H7 (cell line): ENCODE data around the gene KCNQ1. TPM values are rescaled to one million over a fixed set of nuclear protein-coding genes. Genes with fewer than 3 reads are reported as not detected.

Source experiments
- DNase-seq: peaks from one replicate; pipeline ENCODE4 v3.0.0; 2012
- H3K27me3 ChIP-seq: 2 replicates; pipeline ENCODE4 v1.6.0; 2011; ENCODE audit warnings: mild to moderate bottlenecking, low read length; ENCODE audit not compliant: control insufficient read depth, insufficient read depth
- H3K36me3 ChIP-seq: replicated peaks from 2 replicates; pipeline ENCODE4 v1.5.1; 2011; ENCODE audit warnings: low read length; ENCODE audit not compliant: control insufficient read depth, insufficient read depth
- H3K4me3 ChIP-seq: 2 replicates; pipeline ENCODE4 v1.5.1; 2011; ENCODE audit warnings: low read depth, mild to moderate bottlenecking, control low read depth, low read length, moderate library complexity; ENCODE audit not compliant: insufficient read depth
- total RNA-seq: library from RNA; depleted of rRNA; stranded (reverse); fragments of >200 nt; shearing (Covaris generic); gene quantifications from 2 replicates; pipeline ENCODE4 v1.2.3, GENCODE V29; 2014

The KCNQ1 gene
- total RNA-seq, 1 experiment from 2014 or later: 0.48 TPM

GRCh38 chr11:2714871-2715270, 270.1 kb downstream of the KCNQ1 start:
- H3K27me3 ChIP-seq: peaks cover 51% of the 10 kb centered on the region
- DNase-seq: no peak
- no peak overlapping the region for H3K4me3 ChIP-seq
- no peaks in the 10 kb centered on the region for H3K36me3 ChIP-seq

DNA sequence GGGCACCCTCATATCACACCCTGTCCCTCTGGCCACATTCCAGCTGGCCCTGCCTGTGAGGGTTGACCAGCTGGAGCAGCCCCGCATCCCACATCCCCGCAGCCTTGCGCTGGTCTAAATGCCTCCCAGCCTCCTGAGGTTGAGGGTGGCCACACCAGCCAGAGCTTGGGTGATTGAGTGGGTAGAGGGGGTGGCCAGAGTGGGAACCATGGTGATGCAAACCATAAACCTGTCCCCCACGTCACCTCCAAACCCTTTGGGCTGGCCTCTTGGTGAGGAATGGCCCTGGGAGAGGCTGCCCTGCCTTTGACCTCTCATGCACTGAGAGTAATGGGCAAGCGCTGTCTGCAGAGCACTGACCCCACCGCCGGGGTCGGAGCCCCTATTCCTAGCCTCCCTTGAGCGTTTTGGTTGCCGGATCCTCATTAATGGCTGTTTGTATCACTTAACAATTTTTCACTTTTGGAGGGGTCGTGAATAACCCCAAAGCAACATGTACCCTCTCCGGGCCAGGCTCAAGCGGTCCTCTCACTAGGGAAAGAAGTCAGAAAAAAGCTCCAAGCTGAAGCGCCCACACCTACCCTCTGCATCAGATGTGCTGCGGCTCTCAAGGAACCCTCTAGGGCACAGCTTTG, 271.0 kb downstream of the KCNQ1 start:
- DNase-seq: no peak
- H3K27me3 ChIP-seq: peaks cover 60% of the 10 kb centered on the region
- no peak overlapping the region for H3K4me3 ChIP-seq
- no peaks in the 10 kb centered on the region for H3K36me3 ChIP-seq

DNA sequence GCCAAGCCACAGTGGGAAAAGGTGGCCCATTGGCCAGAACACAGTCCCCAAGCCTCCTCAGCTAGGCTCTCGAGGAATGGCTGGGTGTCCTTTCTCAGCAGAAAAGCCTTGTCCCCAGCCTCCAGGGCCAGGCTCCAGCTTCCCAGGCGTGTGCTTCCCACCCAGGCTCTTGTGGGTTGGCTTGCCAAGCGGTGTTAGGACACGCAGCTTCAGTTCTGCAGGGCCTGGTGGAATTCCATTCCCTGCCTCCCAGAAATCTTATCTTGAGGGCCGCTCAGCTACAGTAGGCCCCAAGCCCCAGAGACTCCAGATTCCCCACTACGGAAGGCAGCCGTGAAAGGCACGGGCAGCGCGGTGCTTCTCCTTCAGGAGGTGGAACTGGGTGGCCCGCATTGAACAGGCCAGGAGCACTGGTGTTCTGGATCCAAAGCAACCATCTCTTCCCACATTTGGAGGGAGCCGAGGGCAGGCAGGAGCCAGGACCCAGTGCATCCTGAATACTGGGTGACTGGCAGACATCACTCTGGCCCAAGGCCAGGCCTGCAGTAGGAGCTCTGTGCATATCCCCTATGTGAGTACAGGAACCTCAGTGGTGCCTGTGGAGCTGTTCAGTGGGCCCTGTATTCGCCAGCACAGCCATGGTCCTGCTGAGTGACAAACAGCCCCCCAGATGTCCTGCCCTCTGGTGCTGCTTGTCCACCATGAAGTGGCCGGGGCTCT, 271.7 kb downstream of the KCNQ1 start:
- Histone ChIP-seq H3K4me3 (no peak overlapping the region), H3K36me3 (no peaks in the 10 kb centered on the region), H3K27me3 (peaks cover 60% of the 10 kb centered on the region)
- no peak for DNase-seq

GRCh38 chr11:2717561-2718325, 272.9 kb downstream of the KCNQ1 start:
- Histone ChIP-seq H3K4me3 (no peak overlapping the region), H3K27me3 (peaks cover 67% of the 10 kb centered on the region), H3K36me3 (no peaks in the 10 kb centered on the region)
- no peak for DNase-seq

DNA sequence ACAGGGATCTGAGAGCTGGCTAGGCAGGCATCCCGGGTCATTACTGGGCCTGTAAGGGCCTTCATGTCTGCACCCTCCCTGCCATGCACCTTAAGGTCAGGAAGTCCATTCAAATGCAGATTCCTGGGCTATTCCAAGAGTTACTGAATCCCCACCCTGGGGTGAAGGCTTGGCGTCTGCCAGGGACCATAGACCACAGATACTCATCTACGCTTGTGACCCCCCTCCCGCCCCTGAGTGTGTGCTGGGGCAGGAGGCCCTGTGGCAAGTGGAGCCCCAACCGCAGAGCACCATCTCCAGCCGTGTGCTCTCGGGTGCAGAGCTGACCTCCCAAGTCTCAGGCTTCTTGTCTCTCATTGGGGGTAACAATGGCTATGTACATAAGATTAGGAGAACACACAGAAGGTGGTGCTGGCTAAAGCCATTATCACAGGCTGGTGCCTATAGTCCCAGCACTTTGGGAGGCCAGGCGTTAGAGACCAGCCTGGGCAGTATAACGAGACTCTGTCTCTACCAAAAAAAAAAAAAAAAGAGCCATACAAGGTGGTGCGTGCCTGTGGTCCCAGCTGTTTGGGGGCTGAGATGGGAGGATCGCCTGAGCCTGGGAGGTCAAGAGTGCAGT, 274.1 kb downstream of the KCNQ1 start:
- Histone ChIP-seq H3K27me3 (peaks cover 68% of the 10 kb centered on the region), H3K36me3 (no peaks in the 10 kb centered on the region), H3K4me3 (no peak overlapping the region)
- peak; percentile 68 for DNase-seq

DNA sequence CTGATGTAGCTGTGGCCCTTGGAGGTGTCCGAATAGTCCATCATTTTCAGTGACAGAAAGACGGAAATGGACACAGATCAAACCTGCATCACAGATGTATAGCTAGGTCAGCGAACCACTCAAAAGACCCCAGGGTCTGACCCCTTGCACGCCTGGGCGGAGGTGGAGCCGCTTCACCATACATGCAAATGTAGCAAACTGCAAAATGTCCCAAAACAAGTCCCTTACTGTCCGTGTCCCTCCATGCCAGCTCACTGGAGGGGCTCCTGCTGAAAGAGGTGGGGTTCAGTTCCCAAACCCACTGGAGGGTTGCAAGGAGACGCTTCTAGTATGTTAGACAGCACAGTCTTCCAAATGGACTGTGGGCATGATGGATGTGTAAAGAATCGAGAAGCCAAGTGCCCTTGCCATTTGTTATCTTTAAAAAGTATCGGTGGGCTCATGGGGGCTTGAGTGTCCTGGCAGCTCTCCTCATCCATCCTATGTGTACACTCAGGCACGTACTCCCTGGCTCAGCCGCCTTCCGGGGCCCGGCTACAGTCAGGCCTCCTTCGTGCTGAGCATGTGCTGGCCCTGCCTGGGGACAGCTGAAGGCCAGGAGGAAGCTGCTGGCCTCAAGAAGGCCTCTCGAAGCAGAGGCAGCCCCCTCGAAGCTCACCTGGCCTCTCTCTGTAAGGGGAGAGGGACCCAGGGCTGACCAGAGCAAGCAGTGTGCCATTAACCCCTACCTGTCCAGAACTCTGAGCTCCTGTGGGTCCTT, 275.2 kb downstream of the KCNQ1 start:
- H3K27me3 ChIP-seq: peaks cover 63% of the 10 kb centered on the region
- H3K36me3 ChIP-seq: no peaks in the 10 kb centered on the region
- H3K4me3 ChIP-seq: no peak overlapping the region
- no peak for DNase-seq

GRCh38 chr11:2721210-2721916, 276.6 kb downstream of the KCNQ1 start:
- Histone ChIP-seq H3K27me3 (peaks cover 52% of the 10 kb centered on the region), H3K4me3 (no peak overlapping the region), H3K36me3 (no peaks in the 10 kb centered on the region)
- peak; percentile 93 for DNase-seq

DNA sequence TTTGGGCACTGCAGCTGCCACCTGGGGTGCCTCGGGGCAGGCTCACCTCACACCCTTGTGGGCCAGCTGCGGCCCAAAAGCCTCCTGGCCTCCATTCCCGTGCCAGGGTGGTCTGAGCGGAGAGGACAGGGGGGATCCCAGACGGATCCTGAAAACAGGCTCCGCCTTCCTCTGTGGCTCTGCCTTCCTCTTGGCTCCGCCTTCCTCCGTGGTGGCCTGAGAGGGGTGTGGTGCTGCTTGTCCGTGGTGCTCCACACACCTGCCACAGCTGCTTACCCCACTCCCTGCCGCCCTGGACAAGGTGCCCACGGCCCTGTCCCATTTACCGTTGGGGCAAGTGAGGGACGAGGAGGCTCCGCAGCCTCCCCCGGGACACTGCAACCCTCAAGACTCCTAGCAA, 278.1 kb downstream of the KCNQ1 start:
- Histone ChIP-seq H3K36me3 (no peaks in the 10 kb centered on the region), H3K4me3 (no peak overlapping the region), H3K27me3 (peaks cover 41% of the 10 kb centered on the region)
- no peak for DNase-seq

GRCh38 chr11:2724104-2724503, 279.3 kb downstream of the KCNQ1 start:
- peaks cover 36% of the 10 kb centered on the region for H3K27me3 ChIP-seq
- H3K36me3 ChIP-seq: no peaks in the 10 kb centered on the region
- no peak for DNase-seq
- no peak overlapping the region for H3K4me3 ChIP-seq

DNA sequence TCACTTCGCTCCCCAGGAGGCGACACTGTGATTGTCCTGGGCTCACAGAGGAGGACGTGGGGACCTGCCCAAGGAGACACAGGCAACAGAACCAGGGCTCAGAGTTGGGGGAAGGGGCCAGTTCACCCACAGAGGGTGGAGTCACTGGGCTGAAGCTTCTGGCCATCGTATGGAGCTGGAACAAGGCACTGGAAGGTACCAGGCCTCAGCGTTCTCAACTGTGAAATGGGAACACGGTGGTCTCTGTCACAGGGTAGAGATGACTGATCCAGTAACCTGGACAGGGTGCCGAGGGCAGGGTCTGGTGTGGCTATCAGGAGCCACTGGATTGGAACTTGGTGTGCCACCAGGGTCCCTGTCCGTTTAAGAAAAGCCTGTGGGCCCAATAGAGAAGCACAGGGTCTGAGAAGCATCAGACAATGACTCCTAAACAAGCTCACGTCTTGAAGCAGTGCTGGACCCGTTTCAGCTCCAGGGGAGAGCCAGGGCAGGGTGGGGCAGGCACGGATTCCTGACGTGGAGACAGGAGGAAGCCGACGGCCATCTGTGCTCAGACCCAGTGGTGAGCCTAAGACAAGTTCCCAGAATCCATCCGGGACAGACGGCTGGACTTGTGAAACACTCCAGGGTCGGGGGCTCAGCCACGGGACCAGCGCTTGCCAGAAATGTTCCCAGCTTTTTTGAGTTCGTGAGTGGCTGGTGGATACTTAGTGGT, 280.0 kb downstream of the KCNQ1 start:
- Histone ChIP-seq H3K27me3 (peaks cover 33% of the 10 kb centered on the region), H3K36me3 (no peaks in the 10 kb centered on the region), H3K4me3 (no peak overlapping the region)
- no peak for DNase-seq

DNA sequence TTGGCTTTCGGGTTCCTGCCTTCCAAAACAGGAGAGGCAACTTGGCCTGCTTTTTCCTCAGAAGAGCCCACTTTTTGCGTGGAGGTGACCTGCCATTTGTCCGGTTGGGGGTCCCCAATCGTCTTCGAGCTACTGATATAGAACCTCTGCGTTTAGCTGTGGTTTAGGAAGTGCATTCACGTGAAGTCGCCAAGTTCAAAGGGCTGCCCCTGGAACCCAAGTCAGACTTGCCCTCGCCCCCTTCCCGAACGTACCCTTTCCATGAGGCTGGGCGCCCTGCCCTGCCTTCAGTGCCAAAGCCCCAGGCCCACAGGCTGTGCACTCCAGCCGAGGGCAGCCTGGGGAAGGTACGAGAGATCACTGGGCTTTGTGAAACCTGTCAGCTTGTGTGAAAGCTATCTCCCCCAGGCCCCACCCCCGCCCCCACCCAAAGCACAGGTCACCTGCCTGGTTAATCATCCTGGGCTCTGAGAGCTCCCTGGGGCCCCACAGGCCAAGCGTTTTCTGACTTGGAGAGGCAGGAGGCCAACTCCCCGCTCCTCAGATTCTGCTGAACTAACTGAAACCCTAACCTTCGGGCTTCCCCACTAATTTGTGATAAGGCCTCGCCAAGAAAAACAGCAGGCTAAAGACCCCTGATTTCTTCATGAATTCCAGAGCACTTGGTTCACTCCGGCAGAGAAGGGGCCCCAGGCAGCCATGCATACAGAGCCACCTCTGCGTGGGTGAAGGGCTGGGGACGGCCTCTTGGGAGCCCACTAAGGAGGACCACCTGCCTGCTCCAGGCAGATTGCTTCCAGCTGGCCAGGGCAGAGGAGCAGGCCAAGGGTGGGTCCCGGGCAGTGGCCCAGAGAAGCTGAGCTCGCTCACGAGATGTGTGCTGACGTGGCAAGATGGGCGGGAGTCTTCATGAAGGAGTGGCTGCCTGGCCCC, 280.8 kb downstream of the KCNQ1 start:
- no peak for DNase-seq
- H3K4me3 ChIP-seq: no peak overlapping the region
- peaks cover 25% of the 10 kb centered on the region for H3K27me3 ChIP-seq
- no peaks in the 10 kb centered on the region for H3K36me3 ChIP-seq

GRCh38 chr11:2726964-2727363, 282.2 kb downstream of the KCNQ1 start:
- peaks cover 19% of the 10 kb centered on the region for H3K27me3 ChIP-seq
- no peak for DNase-seq

More at GRCh38 chr11:2726964-2727363, 282.2 kb downstream of the KCNQ1 start:
- Histone ChIP-seq H3K36me3 (no peaks in the 10 kb centered on the region), H3K4me3 (no peak overlapping the region)
